Spinal cord (tissue), 10 donors: ENCODE measurements around the gene IFT80. TPM values are rescaled to one million over a fixed set of nuclear protein-coding genes. Genes with fewer than 3 reads are reported as not detected.
"Not testable (repeated sequence)": the region's sequence is repeated elsewhere in the genome, so short reads cannot be mapped to it uniquely, and the experiment has no call there.

ENCODE experiments used
- DNase-seq, 6 donors: peaks; one replicate each; pipeline versions ENCODE4 v3.0.0 to v3.0.0-alpha.2; 2013 to 2015; ENCODE audit warnings: low spot score in 6 of 6, low read depth in 4 of 6
- H3K27ac ChIP-seq: one replicate; pipeline ENCODE4 v1.5.1; 2013; ENCODE audit warnings: low read depth, low read length, control low read depth
- H3K27me3 ChIP-seq: one replicate; pipeline ENCODE4 v1.6.1; 2013; ENCODE audit warnings: low read length; ENCODE audit not compliant: control insufficient read depth, insufficient read depth
- H3K36me3 ChIP-seq: one replicate; pipeline ENCODE4 v1.6.1; 2013; ENCODE audit warnings: low read length; ENCODE audit not compliant: control insufficient read depth, insufficient read depth
- H3K4me1 ChIP-seq: one replicate; pipeline ENCODE4 v1.6.1; 2013; ENCODE audit warnings: low read length; ENCODE audit not compliant: control insufficient read depth, insufficient read depth
- H3K4me3 ChIP-seq: one replicate; pipeline ENCODE4 v1.5.1; 2013; ENCODE audit warnings: low read depth, low read length, control low read depth
- H3K9me3 ChIP-seq: one replicate; pipeline ENCODE4 v1.6.1; 2013; ENCODE audit warnings: low read length; ENCODE audit not compliant: control insufficient read depth, insufficient read depth
- WGBS: methylation state at CpG from one replicate; pipeline ENCODE4 v1.1.5; 2013; ENCODE audit warnings: missing lambda C conversion rate; ENCODE audit not compliant: insufficient coverage; 5-methylcytosine and 5-hydroxymethylcytosine counted together
- polyA plus RNA-seq, 2 donors: library from polyadenylated mRNA; unstranded; fragments of 120-200 nt; gene quantifications; one replicate each; pipeline ENCODE4 v1.2.1, GENCODE V29; 2013; ENCODE audit not compliant: insufficient read length in 2 of 2
- total RNA-seq, 2 donors: library from RNA; depleted of rRNA in 1 of 2; stranded (reverse); fragments of 120-200 nt in 1 of 2; fragments of >200 nt in 1 of 2; gene quantifications; one replicate each; pipeline versions ENCODE4 v1.2.3 to v1.2.4, GENCODE V29; 2013 to 2014
- donor health status: healthy.

Gene IFT80
- total and polyA plus RNA-seq, 4 donors = 39.1 to 71.4 (median 49.5) TPM

DNA sequence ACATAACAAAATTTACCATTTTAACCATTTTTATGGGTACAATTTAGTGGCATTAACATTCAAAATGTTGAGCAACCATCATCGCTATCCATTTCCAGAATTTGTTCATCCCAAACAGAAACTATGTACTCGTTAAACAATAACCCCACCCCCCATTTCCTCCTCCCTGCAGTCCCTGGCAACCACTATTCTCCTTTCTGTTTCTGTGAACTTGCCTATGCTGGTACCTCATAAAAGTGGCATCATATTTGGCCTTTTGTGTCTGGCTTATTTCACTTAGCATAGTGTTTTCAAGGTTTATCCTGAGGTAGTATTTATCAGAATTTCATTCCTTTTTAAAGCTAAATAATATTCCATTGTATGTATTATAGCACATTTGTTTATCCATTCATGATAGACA is 141.4 kb downstream of the IFT80 start:
- no peaks in the 10 kb centered on the region for H3K4me1 ChIP-seq
- H3K27me3 ChIP-seq = no peaks in the 10 kb centered on the region
- H3K9me3 ChIP-seq = no peaks in the 10 kb centered on the region
- H3K36me3 ChIP-seq = peaks cover 3% of the 10 kb centered on the region
- 100% methylated on average over 1 of the region's 2 CpGs for WGBS
- no peak overlapping the region for H3K4me3 ChIP-seq
- no peak for DNase-seq
- no peak overlapping the region for H3K27ac ChIP-seq

DNA sequence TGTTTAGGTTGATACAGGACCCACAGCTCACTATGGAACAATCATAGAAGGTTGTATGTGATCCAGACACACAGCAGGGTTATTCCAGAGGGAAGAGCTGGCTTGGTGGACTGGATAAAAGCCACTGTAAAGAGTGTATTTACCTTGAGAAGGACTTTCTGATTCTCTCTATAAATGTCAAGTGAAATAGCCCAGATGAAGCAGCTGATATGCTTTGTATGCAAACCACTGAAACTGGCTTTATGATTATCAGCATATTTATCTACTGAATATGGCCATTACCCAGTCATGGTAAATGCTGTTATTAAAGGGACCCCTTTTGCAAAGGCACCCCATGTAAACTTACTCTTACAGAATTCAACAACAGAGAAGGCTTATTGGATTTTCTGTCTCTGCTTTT is 145.7 kb downstream of the IFT80 start:
- no peaks in the 10 kb centered on the region for H3K27me3 ChIP-seq
- no peaks in the 10 kb centered on the region for H3K36me3 ChIP-seq
- no peak for DNase-seq
- H3K4me1 ChIP-seq = no peaks in the 10 kb centered on the region
- H3K4me3 ChIP-seq = no peak overlapping the region
- no peaks in the 10 kb centered on the region for H3K9me3 ChIP-seq
- no peak overlapping the region for H3K27ac ChIP-seq

DNA sequence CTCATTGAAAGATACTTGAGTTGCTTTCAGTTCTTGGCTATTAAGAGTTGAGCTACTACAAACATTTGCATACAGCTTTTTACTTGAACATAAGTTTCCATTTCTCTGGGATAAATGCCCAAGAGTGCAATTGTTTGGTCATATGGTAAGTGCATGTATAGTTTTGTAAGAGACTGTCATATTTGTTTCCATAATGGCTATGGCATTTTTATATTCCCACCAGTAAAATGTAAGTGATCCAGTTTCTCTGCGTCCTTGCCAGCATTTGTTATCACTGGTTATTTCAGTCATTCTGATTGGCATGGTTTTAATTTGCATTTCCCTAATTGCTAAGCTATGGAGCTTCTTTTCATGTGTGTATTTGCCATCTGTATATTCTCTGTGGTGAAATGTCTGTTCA is 151.3 kb downstream of the IFT80 start:
- no peaks in the 10 kb centered on the region for H3K36me3 ChIP-seq
- no peaks in the 10 kb centered on the region for H3K4me1 ChIP-seq
- H3K27ac ChIP-seq = no peak overlapping the region
- H3K9me3 ChIP-seq = no peaks in the 10 kb centered on the region
- DNase-seq = peak in 1 of 6 donors; percentile 72
- H3K4me3 ChIP-seq = no peak overlapping the region
- WGBS = no CpG with 5 or more reads among the region's 1 CpG
- H3K27me3 ChIP-seq = no peaks in the 10 kb centered on the region

DNA sequence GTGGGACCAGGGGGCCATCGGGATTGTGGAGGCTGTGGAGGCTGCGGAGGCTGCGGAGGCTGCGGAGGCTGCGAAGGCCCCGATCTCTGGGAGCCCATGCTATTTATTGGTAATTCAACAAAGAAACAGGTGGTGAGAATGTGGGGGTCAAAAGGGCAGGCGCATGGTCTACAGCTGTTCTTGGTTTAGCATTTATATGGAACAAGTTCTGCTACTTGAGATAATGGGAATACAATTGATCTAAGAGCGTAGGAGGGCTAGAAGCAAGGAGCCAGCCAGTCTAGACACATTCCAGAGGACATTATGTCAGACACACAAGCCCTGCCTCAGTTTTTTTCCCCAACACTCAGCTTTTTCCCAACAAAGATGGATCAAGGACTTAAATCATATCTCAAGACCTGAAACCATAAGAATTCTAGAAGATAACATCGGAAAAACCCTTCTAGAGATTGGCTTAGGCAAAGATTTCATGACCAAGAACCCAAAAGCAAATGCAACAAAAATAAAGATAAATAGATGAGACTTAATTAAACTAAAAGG is 153.7 kb downstream of the IFT80 start:
- Histone ChIP-seq H3K4me1 (no peaks in the 10 kb centered on the region), H3K36me3 (no peaks in the 10 kb centered on the region), H3K4me3 (no peak overlapping the region), H3K27ac (no peak overlapping the region), H3K9me3 (no peaks in the 10 kb centered on the region), H3K27me3 (no peaks in the 10 kb centered on the region)
- 88% methylated on average over 7 of the region's 9 CpGs for WGBS
- no peak for DNase-seq

DNA sequence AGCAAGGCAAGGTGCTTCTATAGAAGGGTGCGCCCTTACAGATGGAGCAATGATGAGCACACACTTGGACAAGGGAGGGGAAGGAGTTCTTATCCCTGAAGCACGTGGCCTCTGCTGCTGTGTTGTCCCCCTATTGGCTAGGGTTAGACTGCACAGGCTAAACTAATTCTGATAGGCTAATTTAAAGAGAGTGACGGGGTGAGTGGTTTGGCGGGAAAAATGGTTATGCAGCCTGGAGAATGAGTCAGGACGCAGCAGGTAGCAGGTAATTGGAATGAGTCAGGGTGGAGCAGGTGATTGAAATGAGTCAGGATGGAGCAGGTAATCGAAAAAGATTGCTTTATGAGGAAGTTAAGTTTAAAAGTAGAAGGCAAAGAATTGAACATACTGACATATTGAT is 158.3 kb downstream of the IFT80 start:
- not testable (repeated sequence) for H3K9me3 ChIP-seq, H3K36me3 ChIP-seq, H3K4me3 ChIP-seq, H3K27ac ChIP-seq, DNase-seq, H3K27me3 ChIP-seq, H3K4me1 ChIP-seq
- WGBS = 92% methylated on average over 5 of the region's 6 CpGs

DNA sequence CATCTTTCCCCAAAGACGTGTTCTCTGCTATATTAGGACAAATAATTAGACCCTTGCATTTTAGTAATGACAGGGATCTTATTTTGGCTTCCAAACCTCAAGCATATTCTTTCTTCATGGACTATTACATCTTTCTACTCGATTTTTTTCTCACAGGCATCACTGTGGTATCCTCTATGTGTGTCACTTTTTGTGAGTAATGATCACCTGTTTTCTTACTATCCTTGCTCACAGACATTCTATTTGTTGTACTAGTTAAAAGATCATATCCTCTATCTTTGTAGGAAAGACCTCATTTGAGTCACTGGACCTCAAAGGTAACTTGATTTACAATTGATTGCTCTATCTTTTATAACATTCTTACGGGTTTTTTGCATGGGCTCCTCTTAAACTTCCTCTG is 167.0 kb downstream of the IFT80 start:
- Histone ChIP-seq H3K4me1 (no peaks in the 10 kb centered on the region), H3K4me3 (no peak overlapping the region), H3K27me3 (peaks cover 8% of the 10 kb centered on the region), H3K9me3 (no peaks in the 10 kb centered on the region), H3K27ac (no peak overlapping the region), H3K36me3 (no peaks in the 10 kb centered on the region)
- no CpG with 5 or more reads among the region's 3 CpGs for WGBS
- DNase-seq = no peak

DNA sequence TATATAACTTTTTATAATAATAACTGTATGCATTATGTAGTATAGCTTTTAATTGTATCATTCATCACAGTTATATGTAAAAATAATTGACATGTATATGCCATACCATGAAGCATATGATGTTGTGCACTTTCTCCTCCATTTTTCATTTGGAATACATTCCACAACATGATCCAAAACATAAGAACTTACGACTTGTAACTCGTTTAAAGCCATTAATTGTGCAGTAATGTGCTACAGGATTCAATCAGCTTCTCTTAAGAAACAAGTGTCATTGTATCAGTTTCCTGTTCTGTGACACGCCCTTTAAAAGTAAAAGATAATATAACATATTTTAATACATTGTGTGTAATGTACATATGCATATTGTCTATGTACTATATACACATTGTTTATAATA is 171.6 kb downstream of the IFT80 start:
- peaks cover 19% of the 10 kb centered on the region for H3K4me1 ChIP-seq
- no peak overlapping the region for H3K4me3 ChIP-seq
- H3K9me3 ChIP-seq = no peaks in the 10 kb centered on the region
- no peak for DNase-seq
- no CpG with 5 or more reads among the region's 3 CpGs for WGBS
- H3K27me3 ChIP-seq = peaks cover 29% of the 10 kb centered on the region
- H3K27ac ChIP-seq = no peak overlapping the region
- H3K36me3 ChIP-seq = no peaks in the 10 kb centered on the region

DNA sequence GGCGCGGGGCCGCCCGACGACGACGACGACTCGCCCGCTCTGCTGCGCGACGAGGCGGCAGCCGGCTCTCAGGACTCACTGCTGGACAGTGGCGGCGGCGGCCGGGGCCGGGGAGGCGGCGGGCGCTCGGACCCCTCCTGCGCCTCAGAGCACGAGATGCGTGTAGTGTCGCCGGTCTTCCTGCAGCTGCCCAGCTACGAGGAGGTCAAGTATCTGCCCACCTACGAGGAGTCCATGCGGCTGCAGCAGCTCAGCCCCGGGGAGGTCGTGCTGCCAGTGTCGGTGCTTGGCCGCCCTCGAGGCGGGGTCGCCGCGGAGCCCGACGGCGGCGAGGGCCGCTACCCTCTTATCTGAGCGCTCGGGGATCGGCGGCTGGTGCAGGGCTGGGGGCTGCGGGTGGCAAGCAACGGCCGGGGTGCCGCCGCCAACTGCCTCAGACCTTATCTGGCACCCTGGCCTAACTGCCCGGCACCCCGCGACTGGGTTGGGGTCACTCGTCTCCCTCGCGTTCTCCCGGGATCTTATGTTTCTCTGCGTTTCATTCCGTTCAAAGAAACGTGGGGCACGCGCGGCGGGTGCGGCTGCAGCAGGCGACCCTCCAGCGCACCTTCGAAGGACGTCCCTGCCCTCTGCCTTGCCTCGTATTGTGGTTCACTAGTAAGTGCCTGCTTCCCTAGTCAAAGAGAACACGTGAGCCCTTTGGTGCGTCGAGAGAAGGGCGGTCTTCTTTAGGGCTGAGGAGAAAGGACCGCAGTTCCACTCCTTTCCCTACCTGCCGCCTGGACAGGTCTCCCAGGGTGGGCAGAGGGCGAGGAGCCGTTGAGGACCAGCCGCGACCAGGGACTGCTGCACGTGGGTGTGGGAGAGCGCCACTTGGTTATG is 172.8 kb downstream of the IFT80 start:
- Histone ChIP-seq H3K27me3 (peaks cover 29% of the 10 kb centered on the region), H3K36me3 (no peaks in the 10 kb centered on the region), H3K9me3 (no peaks in the 10 kb centered on the region), H3K4me3 (peak overlapping the region; percentile 10), H3K27ac (no peak overlapping the region), H3K4me1 (peaks cover 19% of the 10 kb centered on the region)
- WGBS = under 1% methylated on average over 79 of the region's 87 CpGs
- peak in 2 of 6 donors; percentile 28 to 57 for DNase-seq

DNA sequence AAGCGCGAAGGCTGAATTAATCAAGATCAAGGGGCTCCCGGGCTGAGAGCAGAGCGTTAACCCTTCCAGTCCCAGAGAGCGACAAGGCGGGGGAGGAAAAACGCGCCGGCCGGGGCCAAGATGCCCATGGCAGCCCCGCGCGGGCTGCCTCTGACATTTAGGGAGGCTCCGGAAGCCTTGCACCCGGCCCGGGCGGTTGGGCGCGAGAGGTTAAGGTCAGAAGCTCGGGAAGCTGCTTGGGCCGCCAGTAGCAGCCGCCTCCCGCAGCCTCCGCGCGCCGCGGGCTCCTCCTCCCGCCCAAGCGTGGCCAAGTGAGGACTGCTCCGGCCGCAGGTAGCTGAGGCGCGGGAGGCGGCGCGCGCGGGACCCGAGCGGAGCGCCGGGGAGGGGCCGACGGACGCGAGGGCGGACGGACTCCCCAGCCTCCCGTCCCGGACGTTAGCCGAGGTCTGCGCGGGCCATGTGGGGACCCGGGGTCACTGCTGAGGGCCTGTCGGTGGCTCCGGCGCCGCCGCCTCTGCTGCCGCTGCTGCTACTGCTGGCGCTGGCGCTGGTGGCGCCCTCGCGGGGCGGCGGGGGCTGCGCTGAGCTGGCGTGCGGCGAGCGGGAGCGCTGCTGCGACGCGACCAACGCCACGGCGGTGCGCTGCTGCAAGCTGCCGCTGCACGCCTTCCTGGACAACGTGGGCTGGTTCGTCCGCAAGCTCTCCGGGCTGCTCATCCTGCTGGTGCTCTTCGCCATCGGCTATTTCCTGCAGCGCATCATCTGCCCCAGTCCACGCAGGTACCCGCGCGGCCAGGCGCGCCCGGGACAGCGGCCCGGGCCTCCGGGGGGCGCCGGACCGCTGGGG is 173.6 kb downstream of the IFT80 start, which contains the start of gene C3orf80:
Gene C3orf80 (plus strand): TSS at position 247 of the 850 bp plus-strand sequence. CDS start 214 bp downstream, at position 461.
- Histone ChIP-seq H3K27ac (no peak within 1 kb of the TSS), H3K9me3 (no peaks in the 10 kb centered on the region), H3K36me3 (no peaks in the 10 kb centered on the region), H3K27me3 (peaks cover 29% of the 10 kb centered on the region), H3K4me1 (peaks cover 19% of the 10 kb centered on the region), H3K4me3 (peak within 1 kb of the TSS; percentile 53)
- peak in 5 of 6 donors; percentile 31 to 89 (median 44) for DNase-seq
- under 1% methylated on average over 104 of the region's 104 CpGs for WGBS
